MM.1S (cell line): ENCODE data around the gene ANKRD29.

Experiments
- CTCF ChIP-seq: fragments of 300-600 bp; sonication (generic); IDR thresholded peaks from 2 replicates; pipeline ENCODE4 v1.5.1; 2016; ENCODE audit warnings: antibody characterized with exemption, low read length, mixed read lengths
- EZH2phosphoT487 ChIP-seq: fragments of 300-600 bp; sonication (generic); IDR thresholded peaks from 2 replicates; pipeline ENCODE4 v1.6.1; 2018; ENCODE audit warnings: antibody characterized with exemption, low read length

- no peak for TF ChIP-seq CTCF
- TF ChIP-seq EZH2phosphoT487, result no peak
Measured at GRCh38 chr18:23645568-23646175, 17.0 kb downstream of the ANKRD29 start.
